Glutamatergic neuron (in vitro differentiated cells): Measurements from ENCODE around the gene ACTN1. TPM values are rescaled to one million over a fixed set of nuclear protein-coding genes. Genes with fewer than 3 reads are reported as not detected.

Experiments
- DNase-seq: peaks from one replicate; pipeline ENCODE4 v3.0.0; 2022
- H3K27ac Mint-ChIP-seq: one replicate; pipeline ENCODE4 v1.8.0; 2020; ENCODE audit warnings: mild to moderate bottlenecking, mixed read lengths, inconsistent platforms; ENCODE audit not compliant: unreplicated experiment
- H3K27me3 Mint-ChIP-seq: one replicate; pipeline ENCODE4 v1.8.0; 2020; ENCODE audit warnings: mild to moderate bottlenecking, moderate library complexity, mixed read lengths, inconsistent platforms; ENCODE audit not compliant: unreplicated experiment
- H3K36me3 Mint-ChIP-seq: one replicate; pipeline ENCODE4 v1.8.0; 2020; ENCODE audit warnings: mild to moderate bottlenecking, mixed read lengths, inconsistent platforms; ENCODE audit not compliant: unreplicated experiment
- H3K4me1 Mint-ChIP-seq: one replicate; pipeline ENCODE4 v1.8.0; 2020; ENCODE audit warnings: mild to moderate bottlenecking, low read depth, mixed read lengths, inconsistent platforms; ENCODE audit not compliant: unreplicated experiment
- H3K4me3 Mint-ChIP-seq: one replicate; pipeline ENCODE4 v1.8.0; 2020; ENCODE audit warnings: mild to moderate bottlenecking, mixed read lengths, inconsistent platforms; ENCODE audit not compliant: unreplicated experiment
- H3K9me3 Mint-ChIP-seq: one replicate; pipeline ENCODE4 v1.8.0; 2020; ENCODE audit warnings: mild to moderate bottlenecking, moderate library complexity, mixed read lengths, inconsistent platforms; ENCODE audit not compliant: unreplicated experiment
- total RNA-seq: library from RNA; stranded (reverse); fragmentation: NEBNext Ultra II Directional; extraction: Animal tissue kit (Norgen Biotek cat#: 25700); gene quantifications from one replicate; pipeline ENCODE4 v1.2.1, GENCODE V29; 2021; ENCODE audit not compliant: unreplicated experiment
- TF ChIP-seq, protein P1 (sequence below): fragments of 200-600 bp; sonication (generic); IDR thresholded peaks from one replicate; pipeline ENCODE4 v1.5.0; 2021; ENCODE audit not compliant: partially characterized antibody, unreplicated experiment

ACTN1 gene
- total RNA-seq, 1 donor from 2014 or later, result 48.1 TPM

DNA sequence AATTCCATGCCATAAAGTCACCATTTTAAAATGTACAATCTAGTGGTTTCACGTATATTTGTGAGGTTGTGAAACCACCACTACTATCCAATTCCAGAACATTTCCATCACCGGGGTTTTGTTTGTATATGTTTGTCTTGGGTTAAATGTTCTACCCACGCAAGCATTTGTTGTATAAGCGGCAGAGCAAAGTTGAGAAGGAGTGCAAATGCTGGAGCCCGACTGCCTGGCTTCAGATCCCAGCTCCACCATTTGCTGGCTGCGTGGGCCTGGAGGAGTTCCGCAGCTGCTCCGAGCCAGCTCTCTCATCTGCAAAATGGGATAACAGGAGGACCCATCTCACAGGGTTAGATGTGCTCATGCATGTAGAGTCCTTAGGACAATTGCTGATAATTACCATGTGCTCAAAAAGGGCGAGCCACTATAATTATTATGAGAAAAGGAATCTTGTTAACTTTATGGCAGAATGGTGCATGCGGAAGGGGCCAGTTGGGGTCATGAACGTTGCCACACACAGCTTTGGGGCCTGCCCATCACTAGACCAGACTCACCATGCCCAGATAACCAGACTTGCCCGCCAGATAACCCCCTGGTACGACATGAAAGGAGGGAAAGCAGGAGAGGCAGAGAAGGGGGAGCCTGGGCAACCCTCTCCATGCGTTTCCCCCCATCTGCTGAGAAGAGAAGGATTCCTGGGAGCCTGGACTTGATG, 6.4 kb downstream of the ACTN1 start:
- no peak for DNase-seq
- Mint-ChIP-seq H3K4me1 (peaks cover 23% of the 10 kb centered on the region), H3K9me3 (peaks cover 1% of the 10 kb centered on the region), H3K27ac (no peak overlapping the region), H3K36me3 (no peaks in the 10 kb centered on the region), H3K27me3 (peaks cover 1% of the 10 kb centered on the region), H3K4me3 (no peak overlapping the region)
- TF ChIP-seq, protein P1, sequence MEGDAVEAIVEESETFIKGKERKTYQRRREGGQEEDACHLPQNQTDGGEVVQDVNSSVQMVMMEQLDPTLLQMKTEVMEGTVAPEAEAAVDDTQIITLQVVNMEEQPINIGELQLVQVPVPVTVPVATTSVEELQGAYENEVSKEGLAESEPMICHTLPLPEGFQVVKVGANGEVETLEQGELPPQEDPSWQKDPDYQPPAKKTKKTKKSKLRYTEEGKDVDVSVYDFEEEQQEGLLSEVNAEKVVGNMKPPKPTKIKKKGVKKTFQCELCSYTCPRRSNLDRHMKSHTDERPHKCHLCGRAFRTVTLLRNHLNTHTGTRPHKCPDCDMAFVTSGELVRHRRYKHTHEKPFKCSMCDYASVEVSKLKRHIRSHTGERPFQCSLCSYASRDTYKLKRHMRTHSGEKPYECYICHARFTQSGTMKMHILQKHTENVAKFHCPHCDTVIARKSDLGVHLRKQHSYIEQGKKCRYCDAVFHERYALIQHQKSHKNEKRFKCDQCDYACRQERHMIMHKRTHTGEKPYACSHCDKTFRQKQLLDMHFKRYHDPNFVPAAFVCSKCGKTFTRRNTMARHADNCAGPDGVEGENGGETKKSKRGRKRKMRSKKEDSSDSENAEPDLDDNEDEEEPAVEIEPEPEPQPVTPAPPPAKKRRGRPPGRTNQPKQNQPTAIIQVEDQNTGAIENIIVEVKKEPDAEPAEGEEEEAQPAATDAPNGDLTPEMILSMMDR, result no peak

DNA sequence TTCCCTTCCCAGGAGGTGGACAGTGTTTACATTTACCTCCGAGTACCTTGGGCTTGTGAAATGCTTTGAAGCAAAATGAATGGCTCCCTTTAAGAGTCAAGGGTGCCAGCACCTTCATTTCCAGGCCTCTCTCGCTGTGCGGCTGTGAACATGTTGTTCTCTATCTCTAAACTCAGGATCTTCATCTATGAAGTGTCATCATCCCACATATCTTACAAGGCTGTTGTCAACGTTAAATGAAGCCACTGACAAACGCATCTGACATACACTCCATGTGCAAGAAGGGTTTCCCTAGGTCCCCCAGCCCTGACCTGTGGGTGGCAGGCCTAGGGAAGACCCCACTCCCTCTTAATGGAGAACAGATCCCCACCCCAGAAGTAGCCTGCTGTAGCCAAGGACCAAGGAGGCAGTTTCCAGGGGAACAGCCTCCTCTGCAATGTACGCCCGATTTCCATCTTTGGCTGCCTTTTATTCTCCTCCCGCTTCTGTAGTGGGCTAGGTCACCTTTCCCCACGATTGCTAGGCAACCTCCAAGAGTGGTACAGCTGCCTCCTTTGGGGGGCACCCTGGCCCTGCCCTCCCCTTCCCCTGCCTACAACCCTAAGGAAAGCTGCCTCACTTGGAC, 7.6 kb downstream of the ACTN1 start:
- H3K27me3 Mint-ChIP-seq, result peaks cover 1% of the 10 kb centered on the region
- TF ChIP-seq, protein P1, result no peak
- H3K27ac Mint-ChIP-seq, result no peak overlapping the region
- DNase-seq, result no peak
- no peak overlapping the region for H3K4me3 Mint-ChIP-seq
- no peaks in the 10 kb centered on the region for H3K36me3 Mint-ChIP-seq
- H3K4me1 Mint-ChIP-seq, result peaks cover 18% of the 10 kb centered on the region
- no peaks in the 10 kb centered on the region for H3K9me3 Mint-ChIP-seq

DNA sequence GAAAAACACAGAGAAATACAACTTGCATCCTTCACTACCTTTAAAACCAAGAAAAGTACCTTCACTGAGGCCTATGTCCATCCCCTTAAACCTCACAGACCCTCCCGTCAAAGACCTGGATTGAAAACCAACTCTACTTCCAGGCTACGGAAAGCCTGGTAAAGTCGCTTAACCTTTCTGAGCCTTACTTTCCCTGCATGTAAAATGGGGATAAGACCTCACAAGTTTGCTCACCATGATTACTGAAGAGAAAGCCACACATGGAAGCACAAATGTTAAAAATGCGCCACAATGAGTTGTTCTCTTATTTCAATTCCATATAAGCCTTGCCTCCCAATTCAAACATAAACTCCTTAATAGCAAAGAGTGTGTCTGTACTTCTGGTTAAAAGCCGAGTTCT, 8.4 kb downstream of the ACTN1 start:
- H3K36me3 Mint-ChIP-seq, result no peaks in the 10 kb centered on the region
- H3K27ac Mint-ChIP-seq, result no peak overlapping the region
- DNase-seq, result no peak
- peaks cover 1% of the 10 kb centered on the region for H3K27me3 Mint-ChIP-seq
- TF ChIP-seq, protein P1, result no peak
- peaks cover 13% of the 10 kb centered on the region for H3K4me1 Mint-ChIP-seq
- H3K4me3 Mint-ChIP-seq, result no peak overlapping the region
- H3K9me3 Mint-ChIP-seq, result no peaks in the 10 kb centered on the region

DNA sequence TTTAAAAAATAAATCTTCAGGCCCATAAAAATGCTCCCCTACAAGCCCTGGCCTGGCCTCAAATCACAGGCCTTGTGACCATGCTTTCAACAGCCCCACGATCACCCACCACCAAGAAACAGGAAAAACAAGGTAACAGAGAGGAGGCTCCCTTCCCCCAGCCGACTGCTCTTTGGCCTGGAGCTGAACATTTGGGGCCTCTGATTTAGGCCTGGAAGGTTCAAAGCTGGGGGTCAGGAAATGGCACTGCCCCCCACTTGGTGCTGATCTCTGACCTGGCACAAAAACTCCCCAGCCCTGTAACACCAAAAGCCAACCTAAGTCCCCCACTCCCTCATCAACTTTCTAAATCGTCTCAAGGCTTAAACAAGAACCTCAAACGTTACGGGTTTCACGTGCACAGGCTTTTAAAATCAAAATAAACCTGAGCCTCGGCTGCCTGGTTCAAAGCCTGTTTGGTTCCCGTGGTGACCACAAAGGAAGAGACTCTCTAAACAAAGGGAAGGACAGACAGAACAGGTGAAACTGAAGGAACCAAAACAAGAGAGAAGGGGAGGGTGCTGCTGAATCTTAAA, 9.0 kb downstream of the ACTN1 start:
- Mint-ChIP-seq H3K36me3 (no peaks in the 10 kb centered on the region), H3K4me1 (peaks cover 15% of the 10 kb centered on the region), H3K9me3 (no peaks in the 10 kb centered on the region), H3K27ac (peak overlapping the region; percentile 62), H3K4me3 (peak overlapping the region; percentile 13), H3K27me3 (peaks cover 1% of the 10 kb centered on the region)
- no peak for DNase-seq
- TF ChIP-seq, protein P1, result no peak
